Measurements from ENCODE around the gene CLDN6.

The CLDN6 gene

GRCh38 chr16:3014971-3015370 lies 3.0 kb downstream of the CLDN6 start:
- TF ChIP-seq, protein P1, sequence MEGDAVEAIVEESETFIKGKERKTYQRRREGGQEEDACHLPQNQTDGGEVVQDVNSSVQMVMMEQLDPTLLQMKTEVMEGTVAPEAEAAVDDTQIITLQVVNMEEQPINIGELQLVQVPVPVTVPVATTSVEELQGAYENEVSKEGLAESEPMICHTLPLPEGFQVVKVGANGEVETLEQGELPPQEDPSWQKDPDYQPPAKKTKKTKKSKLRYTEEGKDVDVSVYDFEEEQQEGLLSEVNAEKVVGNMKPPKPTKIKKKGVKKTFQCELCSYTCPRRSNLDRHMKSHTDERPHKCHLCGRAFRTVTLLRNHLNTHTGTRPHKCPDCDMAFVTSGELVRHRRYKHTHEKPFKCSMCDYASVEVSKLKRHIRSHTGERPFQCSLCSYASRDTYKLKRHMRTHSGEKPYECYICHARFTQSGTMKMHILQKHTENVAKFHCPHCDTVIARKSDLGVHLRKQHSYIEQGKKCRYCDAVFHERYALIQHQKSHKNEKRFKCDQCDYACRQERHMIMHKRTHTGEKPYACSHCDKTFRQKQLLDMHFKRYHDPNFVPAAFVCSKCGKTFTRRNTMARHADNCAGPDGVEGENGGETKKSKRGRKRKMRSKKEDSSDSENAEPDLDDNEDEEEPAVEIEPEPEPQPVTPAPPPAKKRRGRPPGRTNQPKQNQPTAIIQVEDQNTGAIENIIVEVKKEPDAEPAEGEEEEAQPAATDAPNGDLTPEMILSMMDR (conservative IDR thresholded peaks at IDR 0.05; ENCODE audit: low read depth, low read length) = no peak
- no peak overlapping the region for H3K4me3 ChIP-seq (ENCODE audit: low read depth, low read length)
- DNase-seq (ENCODE audit: low read depth) = no peak

DNA sequence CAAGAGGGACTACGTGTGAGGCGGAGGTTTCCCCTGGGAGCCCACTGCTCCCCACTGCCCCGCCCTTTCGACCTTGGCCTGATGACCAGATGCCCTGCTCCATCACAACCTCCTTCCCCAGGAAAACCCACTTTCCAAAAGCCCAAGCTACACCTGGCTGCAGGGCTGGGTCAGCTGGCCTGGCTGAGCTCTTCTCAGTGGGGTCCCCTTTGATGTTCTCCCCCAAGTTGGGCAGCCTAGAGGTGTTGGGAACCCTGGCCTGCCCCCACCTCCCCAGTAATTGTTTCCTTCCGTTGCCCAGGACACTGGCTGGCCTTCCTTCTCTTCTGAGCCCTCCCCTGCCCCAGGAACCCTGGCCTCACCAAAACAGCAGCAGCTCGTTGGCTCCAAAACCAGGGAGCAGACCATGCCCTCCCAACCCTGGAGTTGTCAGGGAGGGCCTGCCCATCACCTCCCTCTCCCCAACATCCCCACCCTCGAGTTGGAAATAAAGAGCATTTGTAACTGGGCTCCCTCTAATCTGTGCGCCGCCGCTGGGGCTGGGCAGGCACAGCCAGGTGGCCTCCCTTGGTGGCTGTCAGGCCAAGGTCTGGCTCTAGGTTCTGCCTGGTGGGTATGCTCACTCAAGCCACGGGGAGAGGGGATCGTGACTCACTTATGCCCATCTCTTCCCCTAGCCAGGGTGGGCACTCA lies 3.8 kb downstream of the CLDN6 start:
- no peak overlapping the region for H3K4me3 ChIP-seq (ENCODE audit: low read depth, low read length)
- TF ChIP-seq, protein P1 (conservative IDR thresholded peaks at IDR 0.05; ENCODE audit: low read depth, low read length) = no peak
- no peak for DNase-seq (ENCODE audit: low read depth)

- TF ChIP-seq, protein P1 (conservative IDR thresholded peaks at IDR 0.05; ENCODE audit: low read depth, low read length) = no peak
- no peak overlapping the region for H3K4me3 ChIP-seq (ENCODE audit: low read depth, low read length)
- no peak for DNase-seq (ENCODE audit: low read depth)
Measured at GRCh38 chr16:3013491-3013951, 4.5 kb downstream of the CLDN6 start.

DNA sequence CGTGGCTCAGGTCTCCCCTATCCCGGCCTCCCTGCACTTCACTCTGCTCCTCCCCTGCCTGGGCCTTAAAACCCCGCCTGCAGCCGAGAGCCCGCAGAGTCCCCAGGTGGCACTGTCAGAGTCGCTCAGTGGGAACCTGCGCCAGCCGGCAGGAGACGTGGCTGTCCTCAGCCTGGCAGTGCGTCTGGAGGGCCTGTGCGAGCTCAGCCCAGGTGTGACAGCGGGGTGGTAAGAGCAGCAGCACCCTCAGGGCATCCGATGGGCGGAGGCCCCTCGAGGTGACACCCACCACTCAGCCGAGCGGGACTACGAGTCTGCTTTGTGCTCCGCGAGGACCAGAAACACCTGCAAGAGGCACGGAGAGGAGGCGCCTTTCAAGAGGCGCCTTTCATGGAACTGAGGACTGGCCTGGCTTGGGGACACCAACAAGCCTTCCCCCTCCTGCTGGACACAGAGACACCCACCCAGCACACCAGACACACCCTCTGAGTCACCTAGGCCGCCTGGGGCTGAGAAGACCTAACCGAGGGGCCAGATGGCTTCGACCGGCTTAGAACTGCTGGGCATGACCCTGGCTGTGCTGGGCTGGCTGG lies 5.1 kb downstream of the CLDN6 start, which contains the start of gene CLDN9:
Gene CLDN9, plus strand, starts transcription at position 96 of the 593 bp plus-strand sequence. Its CDS starts 440 bp downstream, at position 536.
- no peak within 1 kb of the TSS for H3K4me3 ChIP-seq (ENCODE audit: low read depth, low read length)
- TF ChIP-seq, protein P1 (conservative IDR thresholded peaks at IDR 0.05; ENCODE audit: low read depth, low read length) = no peak
- DNase-seq (ENCODE audit: low read depth) = no peak

- no peak overlapping the region for H3K4me3 ChIP-seq (ENCODE audit: low read depth, low read length)
- TF ChIP-seq, protein P1 (conservative IDR thresholded peaks at IDR 0.05; ENCODE audit: low read depth, low read length) = no peak
- DNase-seq (ENCODE audit: low read depth) = no peak
Measured at GRCh38 chr16:3012246-3012645, 5.7 kb downstream of the CLDN6 start.

DNA sequence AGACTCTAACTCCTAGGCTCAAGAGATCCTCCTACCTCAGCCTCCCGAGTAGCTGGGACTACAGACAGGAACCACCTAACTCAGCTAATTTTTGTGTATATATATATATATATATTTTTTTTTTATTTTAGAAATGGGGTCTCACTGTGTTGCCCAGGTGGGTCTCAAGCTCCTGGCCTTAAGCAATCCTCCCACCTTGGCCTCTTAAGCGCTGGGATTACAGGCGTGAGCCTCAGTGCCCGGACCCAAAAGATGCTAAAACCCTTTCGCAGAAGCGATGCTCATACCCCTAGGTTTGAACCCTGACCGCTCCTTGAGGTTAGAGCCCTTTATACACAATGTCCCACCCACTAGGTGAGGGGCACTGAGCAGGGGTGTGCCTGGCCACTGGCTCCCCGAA lies 7.5 kb downstream of the CLDN6 start:
- DNase-seq (ENCODE audit: low read depth) = no peak
- TF ChIP-seq, protein P1 (conservative IDR thresholded peaks at IDR 0.05; ENCODE audit: low read depth, low read length) = no peak
- H3K4me3 ChIP-seq (ENCODE audit: low read depth, low read length) = no peak overlapping the region

All from choroid plexus epithelial cell (primary cell).